ENCODE data around the gene CIB2. TPM values are rescaled to one million over a fixed set of nuclear protein-coding genes. Genes with fewer than 3 reads are reported as not detected.

The CIB2 gene
- total and polyA plus RNA-seq, 8 donors, result 0.80 to 20.4 (median 5.2) TPM; not detected in 1

GRCh38 chr15:78064544-78064943, 66.7 kb downstream of the CIB2 start:
- WGBS, 5 donors, result 50 to 70% (median 58%) methylated on average over 2 of the region's 2 CpGs
- no peak for DNase-seq

DNA sequence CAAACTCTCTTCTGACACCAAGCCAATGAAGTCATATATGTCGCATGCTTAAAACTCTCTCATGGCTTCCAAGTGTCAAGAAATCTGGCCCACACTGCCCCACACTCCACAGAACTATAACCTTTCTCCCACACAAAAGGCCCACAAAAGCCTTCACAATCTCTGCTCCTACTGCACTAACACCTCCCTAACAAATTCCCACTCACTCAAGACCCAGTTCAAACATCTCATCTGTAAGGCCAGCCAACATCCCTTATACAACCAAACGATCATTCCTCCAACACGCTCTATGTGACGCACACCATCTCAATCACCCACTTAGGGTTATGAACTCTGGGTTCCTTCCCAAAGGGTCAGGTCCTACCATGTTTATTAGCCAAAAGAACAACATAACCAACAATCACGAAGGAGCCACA, 67.3 kb downstream of the CIB2 start:
- Histone ChIP-seq H3K9me3 (no peaks in the 10 kb centered on the region), H3K4me1 (peaks cover 84 to 100% (median 94%) of the 10 kb centered on the region in 4 donors), H3K36me3 (no peaks in the 10 kb centered on the region), H3K27me3 (no peaks in the 10 kb centered on the region), H3K4me3 (no peak overlapping the region), H3K27ac (peak overlapping the region; percentile 42 to 98 (median 87))
- intact Hi-C loops (cut with DNase I; ENCODE audit: low total_unique reads), result no loop called here
- 64 to 78% (median 71%) methylated on average over 5 of the region's 5 CpGs for WGBS, 5 donors
- TF ChIP-seq, protein P1, sequence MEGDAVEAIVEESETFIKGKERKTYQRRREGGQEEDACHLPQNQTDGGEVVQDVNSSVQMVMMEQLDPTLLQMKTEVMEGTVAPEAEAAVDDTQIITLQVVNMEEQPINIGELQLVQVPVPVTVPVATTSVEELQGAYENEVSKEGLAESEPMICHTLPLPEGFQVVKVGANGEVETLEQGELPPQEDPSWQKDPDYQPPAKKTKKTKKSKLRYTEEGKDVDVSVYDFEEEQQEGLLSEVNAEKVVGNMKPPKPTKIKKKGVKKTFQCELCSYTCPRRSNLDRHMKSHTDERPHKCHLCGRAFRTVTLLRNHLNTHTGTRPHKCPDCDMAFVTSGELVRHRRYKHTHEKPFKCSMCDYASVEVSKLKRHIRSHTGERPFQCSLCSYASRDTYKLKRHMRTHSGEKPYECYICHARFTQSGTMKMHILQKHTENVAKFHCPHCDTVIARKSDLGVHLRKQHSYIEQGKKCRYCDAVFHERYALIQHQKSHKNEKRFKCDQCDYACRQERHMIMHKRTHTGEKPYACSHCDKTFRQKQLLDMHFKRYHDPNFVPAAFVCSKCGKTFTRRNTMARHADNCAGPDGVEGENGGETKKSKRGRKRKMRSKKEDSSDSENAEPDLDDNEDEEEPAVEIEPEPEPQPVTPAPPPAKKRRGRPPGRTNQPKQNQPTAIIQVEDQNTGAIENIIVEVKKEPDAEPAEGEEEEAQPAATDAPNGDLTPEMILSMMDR (IDR thresholded peaks at IDR 0.05), result no peak
- TF ChIP-seq EP300 (IDR thresholded peaks at IDR 0.05), result no peak
- no peak for TF ChIP-seq POLR2A (IDR thresholded peaks at IDR 0.05)
- TF ChIP-seq POLR2AphosphoS5 (IDR thresholded peaks at IDR 0.05), result no peak
- DNase-seq, result no peak

More at GRCh38 chr15:78064544-78064943, 66.7 kb downstream of the CIB2 start:
- no peak for TF ChIP-seq POLR2AphosphoS5 (IDR thresholded peaks at IDR 0.05)
- no peak for TF ChIP-seq EP300 (IDR thresholded peaks at IDR 0.05)
- TF ChIP-seq, protein P1 (IDR thresholded peaks at IDR 0.05), result no peak
- TF ChIP-seq POLR2A (IDR thresholded peaks at IDR 0.05), result no peak
- no peaks in the 10 kb centered on the region for H3K36me3 ChIP-seq
- H3K4me1 ChIP-seq, result peaks cover 84 to 100% (median 94%) of the 10 kb centered on the region in 4 donors
- H3K9me3 ChIP-seq, result no peaks in the 10 kb centered on the region
- no peak overlapping the region for H3K4me3 ChIP-seq
- H3K27me3 ChIP-seq, result no peaks in the 10 kb centered on the region
- intact Hi-C loops (cut with DNase I; ENCODE audit: low total_unique reads), result no loop called here
- peak overlapping the region in 4 of 5 donors; percentile 74 to 98 (median 90) for H3K27ac ChIP-seq

DNA sequence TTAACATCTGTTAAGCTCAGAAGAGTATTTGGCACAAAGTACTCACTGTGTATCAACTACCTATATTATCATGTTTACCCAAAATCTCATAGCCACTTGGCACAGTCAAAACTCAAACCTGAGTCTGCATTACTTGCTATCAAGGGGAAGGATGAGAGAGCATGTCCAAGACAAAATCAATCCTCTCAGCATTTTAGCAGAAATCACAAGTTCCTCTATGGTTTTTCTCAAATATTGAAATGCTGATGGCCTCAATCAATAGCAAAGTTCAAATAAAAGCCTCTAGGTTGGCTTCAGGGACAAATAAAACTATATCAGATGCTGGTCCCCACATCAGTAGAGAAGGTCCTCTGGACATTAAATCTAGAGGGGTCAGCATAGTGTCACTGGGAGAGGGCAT, 68.0 kb downstream of the CIB2 start:
- TF ChIP-seq POLR2AphosphoS5 (IDR thresholded peaks at IDR 0.05) (no peak), EP300 (IDR thresholded peaks at IDR 0.05) (no peak), POLR2A (IDR thresholded peaks at IDR 0.05) (no peak)
- TF ChIP-seq, protein P1 (IDR thresholded peaks at IDR 0.05), result no peak
- intact Hi-C loops (cut with DNase I; ENCODE audit: low total_unique reads), result no loop called here
- H3K27me3 ChIP-seq, result no peaks in the 10 kb centered on the region
- H3K27ac ChIP-seq, result peak overlapping the region in 4 of 5 donors; percentile 74 to 98 (median 90)
- peaks cover 84 to 100% (median 94%) of the 10 kb centered on the region in 4 donors for H3K4me1 ChIP-seq
- no peak for DNase-seq
- H3K4me3 ChIP-seq, result no peak overlapping the region
- H3K9me3 ChIP-seq, result no peaks in the 10 kb centered on the region
- no peaks in the 10 kb centered on the region for H3K36me3 ChIP-seq

DNA sequence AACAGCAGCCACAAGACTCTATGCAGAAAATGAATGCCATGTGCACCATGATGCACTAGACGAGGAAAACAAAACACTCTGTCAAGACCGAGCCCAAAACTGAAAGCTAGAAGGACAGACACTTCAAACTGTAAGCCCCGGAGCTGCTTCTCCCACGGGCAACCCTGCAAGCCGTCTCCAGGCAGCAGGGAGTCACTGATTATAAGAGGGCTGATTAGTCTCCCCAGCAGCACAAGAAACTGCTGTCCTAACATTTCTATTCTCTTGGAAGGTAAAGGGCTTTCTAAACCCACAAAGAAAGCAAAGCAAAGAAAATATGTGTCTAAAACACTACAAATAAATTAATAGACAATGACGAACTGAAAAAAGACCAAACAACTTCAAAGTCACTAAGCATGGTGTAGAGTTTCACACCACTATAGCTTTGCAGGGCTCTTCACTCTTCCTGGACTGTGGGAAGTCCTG, 69.2 kb downstream of the CIB2 start:
- TF ChIP-seq EP300 (IDR thresholded peaks at IDR 0.05) (no peak), POLR2AphosphoS5 (IDR thresholded peaks at IDR 0.05) (no peak), POLR2A (IDR thresholded peaks at IDR 0.05) (no peak)
- TF ChIP-seq, protein P1 (IDR thresholded peaks at IDR 0.05), result no peak
- intact Hi-C loops (cut with DNase I; ENCODE audit: low total_unique reads), result no loop called here
- DNase-seq, result peak in 1 of 2 donors; percentile 60
- Histone ChIP-seq H3K4me1 (peaks cover 84 to 100% (median 93%) of the 10 kb centered on the region in 4 donors), H3K9me3 (no peaks in the 10 kb centered on the region), H3K4me3 (peak overlapping the region in 2 of 4 donors; percentile 14 to 21), H3K27ac (peak overlapping the region; percentile 24 to 98 (median 59)), H3K36me3 (no peaks in the 10 kb centered on the region), H3K27me3 (no peaks in the 10 kb centered on the region)
- whole genome bisulfite sequencing, 5 donors, result 1 to 10% (median 2%) methylated on average over 6 of the region's 6 CpGs

Data from stomach (tissue), 9 donors.